NCI-H345 (cell line): ENCODE results near the gene TBC1D23.
A peak's percentile ranks its signal among the peaks of the same experiment; 100 is the strongest.
"Not testable (repeated sequence)": the region's sequence is repeated elsewhere in the genome, so short reads cannot be mapped to it uniquely, and the experiment has no call there.

Experiments
- DNase-seq: peaks from one replicate; lab custom pipeline; 2025; lab: John Stamatoyannopoulos, UW

TBC1D23 gene

GRCh38 chr3:100257586-100257985 is 3.2 kb upstream of the TBC1D23 start:
- no peak for DNase-seq

- peak; percentile 14 for DNase-seq
Measured at GRCh38 chr3:100260081-100260684, 609 bp upstream of the TBC1D23 start.

GRCh38 chr3:100261485-100261903 is 702 bp downstream of the TBC1D23 start:
- no peak for DNase-seq

- DNase-seq = not testable (repeated sequence)
Measured at GRCh38 chr3:100262925-100263324, 2.1 kb downstream of the TBC1D23 start.

- no peak for DNase-seq
Measured at GRCh38 chr3:100263583-100263982, 2.8 kb downstream of the TBC1D23 start.

- DNase-seq = no peak
Measured at GRCh38 chr3:100264242-100264641, 3.5 kb downstream of the TBC1D23 start.

- no peak for DNase-seq
Measured at GRCh38 chr3:100265016-100265415, 4.2 kb downstream of the TBC1D23 start.

- no peak for DNase-seq
Measured at GRCh38 chr3:100266531-100266930, 5.7 kb downstream of the TBC1D23 start.

GRCh38 chr3:100268156-100268555 is 7.4 kb downstream of the TBC1D23 start:
- DNase-seq = no peak

- no peak for DNase-seq
Measured at GRCh38 chr3:100269001-100269400, 8.2 kb downstream of the TBC1D23 start.

- DNase-seq = no peak
Measured at GRCh38 chr3:100269410-100270214, 8.8 kb downstream of the TBC1D23 start.

- DNase-seq = no peak
Measured at GRCh38 chr3:100270215-100270583, 9.4 kb downstream of the TBC1D23 start.

- no peak for DNase-seq
Measured at GRCh38 chr3:100271522-100271921, 10.7 kb downstream of the TBC1D23 start.

GRCh38 chr3:100272797-100273611 is 12.2 kb downstream of the TBC1D23 start:
- DNase-seq = not testable (repeated sequence)

GRCh38 chr3:100274361-100274760 is 13.6 kb downstream of the TBC1D23 start:
- no peak for DNase-seq

- peak; percentile 48 for DNase-seq
Measured at GRCh38 chr3:100277255-100277800, 16.5 kb downstream of the TBC1D23 start.

GRCh38 chr3:100278910-100279309 is 18.1 kb downstream of the TBC1D23 start:
- no peak for DNase-seq

GRCh38 chr3:100288288-100288894 is 27.6 kb downstream of the TBC1D23 start:
- no peak for DNase-seq

- no peak for DNase-seq
Measured at GRCh38 chr3:100289339-100289738, 28.5 kb downstream of the TBC1D23 start.

- DNase-seq = no peak
Measured at GRCh38 chr3:100295089-100295488, 34.3 kb downstream of the TBC1D23 start.

- no peak for DNase-seq
Measured at GRCh38 chr3:100297784-100298183, 37.0 kb downstream of the TBC1D23 start.

- no peak for DNase-seq
Measured at GRCh38 chr3:100299016-100299415, 38.2 kb downstream of the TBC1D23 start.
